Tibial nerve (tissue), 3 donors: ENCODE data around the gene CAMTA1.

Experiments
- CTCF ChIP-seq, 5 experiments: fragments of 200-600 bp in 3 of 5; fragments of 450-650 bp in 2 of 5; sonication (generic) in 3 of 5; IDR thresholded peaks; one replicate each; pipeline ENCODE4 v1.5.1; 2016 to 2019; ENCODE audit warnings: antibody characterized with exemption in 5 of 5, mild to moderate bottlenecking in 3 of 5, moderate library complexity in 2 of 5
- POLR2A ChIP-seq, 2 donors: fragments of 450-650 bp; IDR thresholded peaks; one replicate each; pipeline ENCODE4 v1.6.1; 2017; ENCODE audit warnings: antibody characterized with exemption in 2 of 2, mild to moderate bottlenecking in 2 of 2, moderate library complexity in 2 of 2

DNA sequence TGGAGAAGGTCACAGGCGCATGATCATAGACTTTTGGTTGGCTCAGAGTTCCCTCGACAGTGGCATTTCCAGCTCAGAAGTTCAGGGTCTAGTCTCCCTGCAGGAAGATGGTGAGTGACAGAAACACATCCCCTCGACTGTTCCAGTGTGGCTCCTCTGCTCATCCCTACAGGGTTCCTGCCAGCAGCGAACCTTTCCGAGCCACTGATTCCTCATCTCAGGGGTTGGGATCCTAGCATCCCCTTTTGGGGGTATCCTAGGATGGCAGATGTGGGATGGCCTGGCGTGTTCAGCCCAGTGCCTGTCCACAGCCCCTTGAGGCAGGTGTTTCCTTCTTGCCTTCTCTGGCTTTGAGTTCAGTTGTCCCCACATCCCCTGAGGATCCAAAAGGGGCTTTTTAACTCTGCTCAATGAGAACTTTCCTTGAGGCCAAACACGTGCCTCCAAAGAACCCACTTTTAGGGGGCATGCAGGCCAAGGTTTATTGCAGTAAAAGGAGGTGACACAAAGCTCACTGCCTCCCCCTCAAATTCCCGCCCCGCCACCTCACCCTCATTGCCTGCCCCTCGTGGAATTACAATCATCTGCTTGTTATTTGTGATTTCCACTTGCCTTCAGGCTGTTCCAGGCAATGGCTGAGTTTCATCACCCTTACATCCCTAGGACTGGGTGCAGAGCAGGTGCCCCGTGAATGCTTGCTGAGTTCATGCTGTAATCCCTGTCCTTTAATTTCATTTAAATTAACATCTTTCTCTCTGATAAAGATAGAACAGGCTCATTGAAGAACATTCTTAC is 440.7 kb downstream of the CAMTA1 start:
- TF ChIP-seq CTCF (IDR thresholded peaks at IDR 0.05) (no peak), POLR2A (IDR thresholded peaks at IDR 0.05) (no peak)
